SK-N-SH treated with all-trans-retinoic acid at 6 μM for 48 hours (cell line): ENCODE results near the gene CR1.
A peak's percentile ranks its signal among the peaks of the same experiment; 100 is the strongest.
"Not testable (repeated sequence)": the region's sequence is repeated elsewhere in the genome, so short reads cannot be mapped to it uniquely, and the experiment has no call there.

Experiments
- ATAC-seq: fragments of 200-7000 bp; cut with Tn5 transposase; 3 replicates; pipeline ENCODE4 v1.9.1; 2020; ENCODE audit warnings: mild to moderate bottlenecking, moderate library complexity
- ARNTL ChIP-seq: fragments of 450-650 bp; formaldehyde crosslinking; IDR thresholded peaks from 2 replicates; pipeline ENCODE4 v1.5.0; 2020; ENCODE audit warnings: low read depth, mild to moderate bottlenecking, moderate library complexity, borderline replicate concordance
- BACH2 ChIP-seq: fragments of 250-450 bp; sonication (Bioruptor Pico); IDR thresholded peaks from 2 replicates; pipeline ENCODE4 v1.9.0; 2021; ENCODE audit warnings: mild to moderate bottlenecking, borderline replicate concordance
- ESRRG ChIP-seq: fragments of 250-450 bp; sonication (Bioruptor Pico); IDR thresholded peaks from 2 replicates; pipeline ENCODE4 v1.6.1; 2021; ENCODE audit warnings: mild to moderate bottlenecking
- ISL1 ChIP-seq: fragments of 250-450 bp; sonication (Bioruptor Pico); IDR thresholded peaks from 2 replicates; pipeline ENCODE4 v2.1.2; 2022; ENCODE audit warnings: mild to moderate bottlenecking, moderate library complexity
- OSR1 ChIP-seq: fragments of 250-450 bp; sonication (Bioruptor Pico); IDR thresholded peaks from 2 replicates; pipeline ENCODE4 v1.8.0; 2022; ENCODE audit warnings: moderate library complexity, mild to moderate bottlenecking, inconsistent platforms
- PPARA ChIP-seq: fragments of 250-450 bp; sonication (Bioruptor Pico); IDR thresholded peaks from 2 replicates; pipeline ENCODE4 v1.5.0; 2020; ENCODE audit warnings: mild to moderate bottlenecking, borderline replicate concordance
- RARB ChIP-seq: fragments of 250-450 bp; sonication (Bioruptor Pico); IDR thresholded peaks from 2 replicates; pipeline ENCODE4 v1.8.0; 2021; ENCODE audit warnings: mild to moderate bottlenecking, moderate library complexity
- SNAI2 ChIP-seq: fragments of 250-450 bp; sonication (Bioruptor Pico); IDR thresholded peaks from 2 replicates; pipeline ENCODE4 v1.5.0; 2020; ENCODE audit warnings: mild to moderate bottlenecking, moderate library complexity
- TCF4 ChIP-seq: fragments of 250-450 bp; sonication (Bioruptor Pico); IDR thresholded peaks from 2 replicates; pipeline ENCODE4 v1.8.0; 2021; ENCODE audit warnings: mild to moderate bottlenecking, moderate library complexity, borderline replicate concordance
- TOX ChIP-seq: fragments of 250-450 bp; sonication (Bioruptor Pico); IDR thresholded peaks from 2 replicates; pipeline ENCODE4 v1.8.0; 2021; ENCODE audit warnings: mild to moderate bottlenecking, moderate library complexity, borderline replicate concordance
- ZC3H10 ChIP-seq: fragments of 250-450 bp; sonication (Bioruptor Pico); IDR thresholded peaks from 2 replicates; pipeline ENCODE4 v1.5.1; 2021; ENCODE audit warnings: mild to moderate bottlenecking, moderate library complexity
- ZFP3 ChIP-seq: fragments of 250-450 bp; sonication (Bioruptor Pico); IDR thresholded peaks from 2 replicates; pipeline ENCODE4 v1.5.0; 2020; ENCODE audit warnings: mild to moderate bottlenecking, moderate library complexity
- ZFP30 ChIP-seq: fragments of 450-650 bp; formaldehyde crosslinking; IDR thresholded peaks from 2 replicates; pipeline ENCODE4 v1.5.0; 2022; ENCODE audit warnings: mild to moderate bottlenecking, moderate library complexity
- ZNF565 ChIP-seq: fragments of 450-650 bp; formaldehyde crosslinking; conservative IDR thresholded peaks from 2 replicates; pipeline ENCODE4 v1.5.0; 2020; ENCODE audit warnings: low read depth, mild to moderate bottlenecking, moderate library complexity
- ZNF70 ChIP-seq: fragments of 450-650 bp; formaldehyde crosslinking; IDR thresholded peaks from 2 replicates; pipeline ENCODE4 v1.5.0; 2020; ENCODE audit warnings: mild to moderate bottlenecking, moderate library complexity
- ZNF8 ChIP-seq: fragments of 450-650 bp; formaldehyde crosslinking; IDR thresholded peaks from 2 replicates; pipeline ENCODE4 v1.5.0; 2020; ENCODE audit warnings: mild to moderate bottlenecking, moderate library complexity
- TF ChIP-seq, protein P1 (sequence below): fragments of 250-450 bp; sonication (Bioruptor Pico); IDR thresholded peaks from 2 replicates; pipeline ENCODE4 v1.5.0; 2020; ENCODE audit warnings: mild to moderate bottlenecking, moderate library complexity
- TF ChIP-seq, protein P2 (sequence below): fragments of 250-450 bp; sonication (Bioruptor Pico); IDR thresholded peaks from 2 replicates; pipeline ENCODE4 v1.5.1; 2020; ENCODE audit warnings: low read depth, mild to moderate bottlenecking, moderate library complexity
- TF ChIP-seq, protein P3 (sequence below): fragments of 250-450 bp; sonication (Bioruptor Pico); IDR thresholded peaks from 2 replicates; pipeline ENCODE4 v1.5.1; 2021; ENCODE audit warnings: mild to moderate bottlenecking, moderate library complexity
- TF ChIP-seq, protein P4 (sequence below): fragments of 250-450 bp; sonication (Bioruptor Pico); IDR thresholded peaks from 2 replicates; pipeline ENCODE4 v1.8.0; 2020; ENCODE audit warnings: mild to moderate bottlenecking, moderate library complexity, borderline replicate concordance
- TF ChIP-seq, protein P5 (sequence below): fragments of 250-450 bp; sonication (Bioruptor Pico); IDR thresholded peaks from 2 replicates; pipeline ENCODE4 v1.8.0; 2021; ENCODE audit warnings: low read depth, mild to moderate bottlenecking, moderate library complexity, borderline replicate concordance

CR1 gene

DNA sequence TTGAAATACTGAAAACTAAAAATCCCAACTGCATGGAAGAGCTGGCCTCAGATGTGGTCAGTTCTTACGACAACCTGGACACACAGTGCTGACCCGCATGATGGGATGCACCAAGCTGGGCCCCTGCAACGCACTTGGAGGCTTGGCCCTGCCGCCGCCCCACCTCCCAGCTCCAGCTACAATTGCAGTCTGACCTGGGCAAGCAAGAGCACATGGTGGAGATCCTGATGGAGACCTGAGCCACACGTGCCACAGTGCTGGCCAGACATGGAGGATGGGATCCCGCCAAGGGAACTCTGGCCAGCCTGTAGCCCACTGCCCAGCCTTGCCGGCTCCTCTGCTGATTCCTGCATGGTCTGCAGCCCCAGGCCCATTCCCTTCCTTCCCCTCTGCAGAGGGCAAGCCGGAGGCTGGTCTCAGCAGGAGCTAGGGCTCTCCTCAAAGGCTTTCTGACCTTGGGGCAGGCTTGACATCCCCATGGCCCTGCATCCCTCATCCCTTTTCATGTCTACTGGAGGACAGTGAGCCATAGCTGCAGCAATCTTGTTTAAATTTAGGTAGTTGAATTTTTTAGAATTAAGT is 163.0 kb downstream of the CR1 start:
- peak; percentile 21; the same call in 2 of the 3 replicates for ATAC-seq
- no peak for TF ChIP-seq BACH2 (CRISPR knock-in tag)
- TF ChIP-seq, protein P1, sequence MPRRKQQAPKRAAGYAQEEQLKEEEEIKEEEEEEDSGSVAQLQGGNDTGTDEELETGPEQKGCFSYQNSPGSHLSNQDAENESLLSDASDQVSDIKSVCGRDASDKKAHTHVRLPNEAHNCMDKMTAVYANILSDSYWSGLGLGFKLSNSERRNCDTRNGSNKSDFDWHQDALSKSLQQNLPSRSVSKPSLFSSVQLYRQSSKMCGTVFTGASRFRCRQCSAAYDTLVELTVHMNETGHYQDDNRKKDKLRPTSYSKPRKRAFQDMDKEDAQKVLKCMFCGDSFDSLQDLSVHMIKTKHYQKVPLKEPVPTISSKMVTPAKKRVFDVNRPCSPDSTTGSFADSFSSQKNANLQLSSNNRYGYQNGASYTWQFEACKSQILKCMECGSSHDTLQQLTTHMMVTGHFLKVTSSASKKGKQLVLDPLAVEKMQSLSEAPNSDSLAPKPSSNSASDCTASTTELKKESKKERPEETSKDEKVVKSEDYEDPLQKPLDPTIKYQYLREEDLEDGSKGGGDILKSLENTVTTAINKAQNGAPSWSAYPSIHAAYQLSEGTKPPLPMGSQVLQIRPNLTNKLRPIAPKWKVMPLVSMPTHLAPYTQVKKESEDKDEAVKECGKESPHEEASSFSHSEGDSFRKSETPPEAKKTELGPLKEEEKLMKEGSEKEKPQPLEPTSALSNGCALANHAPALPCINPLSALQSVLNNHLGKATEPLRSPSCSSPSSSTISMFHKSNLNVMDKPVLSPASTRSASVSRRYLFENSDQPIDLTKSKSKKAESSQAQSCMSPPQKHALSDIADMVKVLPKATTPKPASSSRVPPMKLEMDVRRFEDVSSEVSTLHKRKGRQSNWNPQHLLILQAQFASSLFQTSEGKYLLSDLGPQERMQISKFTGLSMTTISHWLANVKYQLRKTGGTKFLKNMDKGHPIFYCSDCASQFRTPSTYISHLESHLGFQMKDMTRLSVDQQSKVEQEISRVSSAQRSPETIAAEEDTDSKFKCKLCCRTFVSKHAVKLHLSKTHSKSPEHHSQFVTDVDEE (CRISPR knock-in tag) = no peak
- no peak for TF ChIP-seq ZNF70
- no peak for TF ChIP-seq ISL1 (CRISPR knock-in tag)
- TF ChIP-seq TOX (CRISPR knock-in tag) = no peak
- no peak for TF ChIP-seq ESRRG (CRISPR knock-in tag)
- no peak for TF ChIP-seq ZFP3 (CRISPR knock-in tag)
- TF ChIP-seq ZNF565 (CRISPR knock-in tag) = no peak
- TF ChIP-seq, protein P2, sequence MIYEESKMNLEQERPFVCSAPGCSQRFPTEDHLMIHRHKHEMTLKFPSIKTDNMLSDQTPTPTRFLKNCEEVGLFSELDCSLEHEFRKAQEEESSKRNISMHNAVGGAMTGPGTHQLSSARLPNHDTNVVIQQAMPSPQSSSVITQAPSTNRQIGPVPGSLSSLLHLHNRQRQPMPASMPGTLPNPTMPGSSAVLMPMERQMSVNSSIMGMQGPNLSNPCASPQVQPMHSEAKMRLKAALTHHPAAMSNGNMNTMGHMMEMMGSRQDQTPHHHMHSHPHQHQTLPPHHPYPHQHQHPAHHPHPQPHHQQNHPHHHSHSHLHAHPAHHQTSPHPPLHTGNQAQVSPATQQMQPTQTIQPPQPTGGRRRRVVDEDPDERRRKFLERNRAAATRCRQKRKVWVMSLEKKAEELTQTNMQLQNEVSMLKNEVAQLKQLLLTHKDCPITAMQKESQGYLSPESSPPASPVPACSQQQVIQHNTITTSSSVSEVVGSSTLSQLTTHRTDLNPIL (CRISPR knock-in tag) = no peak
- TF ChIP-seq PPARA = no peak

DNA sequence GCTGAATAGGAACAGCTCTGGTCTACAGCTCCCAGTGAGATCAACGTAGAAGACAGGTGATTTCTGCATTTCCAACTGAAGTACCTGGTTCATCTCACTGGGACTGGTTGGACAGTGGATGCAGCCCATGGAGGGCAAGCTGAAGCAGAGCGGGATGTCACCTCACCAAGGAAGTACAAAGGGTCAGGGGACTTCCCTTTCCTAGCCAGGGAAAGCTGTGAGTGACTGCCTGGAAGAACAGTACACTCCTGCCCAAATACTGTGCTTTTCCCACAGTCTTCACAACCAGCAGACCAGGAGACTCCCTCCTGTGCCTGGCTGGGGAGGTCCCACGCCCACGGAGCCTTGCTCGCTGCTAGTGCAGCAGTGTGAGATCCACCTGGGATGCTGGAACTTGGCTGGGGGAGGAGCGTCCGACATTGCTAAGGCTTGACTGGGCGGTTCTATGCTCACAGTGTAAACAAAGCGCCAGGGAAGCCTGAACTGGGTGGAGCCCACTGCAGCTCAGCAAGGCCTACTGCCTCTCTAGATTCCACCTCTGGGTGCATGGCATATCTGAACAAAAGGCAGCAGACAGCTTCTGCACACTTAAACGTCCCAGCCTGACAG is 163.7 kb downstream of the CR1 start:
- TF ChIP-seq, protein P3, sequence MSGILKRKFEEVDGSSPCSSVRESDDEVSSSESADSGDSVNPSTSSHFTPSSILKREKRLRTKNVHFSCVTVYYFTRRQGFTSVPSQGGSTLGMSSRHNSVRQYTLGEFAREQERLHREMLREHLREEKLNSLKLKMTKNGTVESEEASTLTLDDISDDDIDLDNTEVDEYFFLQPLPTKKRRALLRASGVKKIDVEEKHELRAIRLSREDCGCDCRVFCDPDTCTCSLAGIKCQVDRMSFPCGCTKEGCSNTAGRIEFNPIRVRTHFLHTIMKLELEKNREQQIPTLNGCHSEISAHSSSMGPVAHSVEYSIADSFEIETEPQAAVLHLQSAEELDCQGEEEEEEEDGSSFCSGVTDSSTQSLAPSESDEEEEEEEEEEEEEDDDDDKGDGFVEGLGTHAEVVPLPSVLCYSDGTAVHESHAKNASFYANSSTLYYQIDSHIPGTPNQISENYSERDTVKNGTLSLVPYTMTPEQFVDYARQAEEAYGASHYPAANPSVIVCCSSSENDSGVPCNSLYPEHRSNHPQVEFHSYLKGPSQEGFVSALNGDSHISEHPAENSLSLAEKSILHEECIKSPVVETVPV (CRISPR knock-in tag) = no peak
- TF ChIP-seq TCF4 (CRISPR knock-in tag) (no peak), ARNTL (CRISPR knock-in tag) (no peak), TOX (CRISPR knock-in tag) (no peak), ZFP3 (CRISPR knock-in tag) (no peak), SNAI2 (CRISPR knock-in tag) (no peak), ZFP30 (CRISPR knock-in tag) (no peak), ESRRG (CRISPR knock-in tag) (no peak), ZC3H10 (no peak), ZNF8 (CRISPR knock-in tag) (no peak), OSR1 (CRISPR knock-in tag) (no peak), RARB (CRISPR knock-in tag) (no peak)
- TF ChIP-seq, protein P4, sequence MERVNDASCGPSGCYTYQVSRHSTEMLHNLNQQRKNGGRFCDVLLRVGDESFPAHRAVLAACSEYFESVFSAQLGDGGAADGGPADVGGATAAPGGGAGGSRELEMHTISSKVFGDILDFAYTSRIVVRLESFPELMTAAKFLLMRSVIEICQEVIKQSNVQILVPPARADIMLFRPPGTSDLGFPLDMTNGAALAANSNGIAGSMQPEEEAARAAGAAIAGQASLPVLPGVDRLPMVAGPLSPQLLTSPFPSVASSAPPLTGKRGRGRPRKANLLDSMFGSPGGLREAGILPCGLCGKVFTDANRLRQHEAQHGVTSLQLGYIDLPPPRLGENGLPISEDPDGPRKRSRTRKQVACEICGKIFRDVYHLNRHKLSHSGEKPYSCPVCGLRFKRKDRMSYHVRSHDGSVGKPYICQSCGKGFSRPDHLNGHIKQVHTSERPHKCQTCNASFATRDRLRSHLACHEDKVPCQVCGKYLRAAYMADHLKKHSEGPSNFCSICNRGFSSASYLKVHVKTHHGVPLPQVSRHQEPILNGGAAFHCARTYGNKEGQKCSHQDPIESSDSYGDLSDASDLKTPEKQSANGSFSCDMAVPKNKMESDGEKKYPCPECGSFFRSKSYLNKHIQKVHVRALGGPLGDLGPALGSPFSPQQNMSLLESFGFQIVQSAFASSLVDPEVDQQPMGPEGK (CRISPR knock-in tag) = no peak
- TF ChIP-seq, protein P2 (CRISPR knock-in tag) = no peak
- TF ChIP-seq, protein P5, sequence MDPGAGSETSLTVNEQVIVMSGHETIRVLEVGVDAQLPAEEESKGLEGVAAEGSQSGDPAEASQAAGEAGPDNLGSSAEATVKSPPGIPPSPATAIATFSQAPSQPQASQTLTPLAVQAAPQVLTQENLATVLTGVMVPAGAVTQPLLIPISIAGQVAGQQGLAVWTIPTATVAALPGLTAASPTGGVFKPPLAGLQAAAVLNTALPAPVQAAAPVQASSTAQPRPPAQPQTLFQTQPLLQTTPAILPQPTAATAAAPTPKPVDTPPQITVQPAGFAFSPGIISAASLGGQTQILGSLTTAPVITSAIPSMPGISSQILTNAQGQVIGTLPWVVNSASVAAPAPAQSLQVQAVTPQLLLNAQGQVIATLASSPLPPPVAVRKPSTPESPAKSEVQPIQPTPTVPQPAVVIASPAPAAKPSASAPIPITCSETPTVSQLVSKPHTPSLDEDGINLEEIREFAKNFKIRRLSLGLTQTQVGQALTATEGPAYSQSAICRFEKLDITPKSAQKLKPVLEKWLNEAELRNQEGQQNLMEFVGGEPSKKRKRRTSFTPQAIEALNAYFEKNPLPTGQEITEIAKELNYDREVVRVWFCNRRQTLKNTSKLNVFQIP = no peak
- TF ChIP-seq, protein P1 (CRISPR knock-in tag) = no peak
- ATAC-seq = peak; percentile 35; the same call in 2 of the 3 replicates

DNA sequence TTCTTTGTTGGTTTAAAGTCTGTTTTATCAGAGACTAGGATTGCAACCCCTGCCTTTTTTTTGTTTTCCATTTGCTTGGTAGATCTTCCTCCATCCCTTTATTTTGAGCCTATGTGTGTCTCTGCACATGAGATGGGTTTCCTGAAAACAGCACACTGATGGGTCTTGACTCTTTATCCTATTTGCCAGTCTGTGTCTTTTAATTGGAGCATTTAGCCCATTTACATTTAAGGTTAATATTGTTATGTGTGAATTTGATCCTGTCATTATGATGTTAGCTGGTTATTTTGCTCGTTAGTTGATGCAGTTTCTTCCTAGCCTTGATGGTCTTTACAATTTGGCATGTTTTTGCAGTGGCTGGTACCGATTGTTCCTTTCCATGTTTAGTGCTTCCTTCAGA is 165.5 kb downstream of the CR1 start:
- not testable (repeated sequence) for ATAC-seq
